Astrocyte of the spinal cord (primary cell): ENCODE data around the gene BCAM.
"Not testable (repeated sequence)": the region's sequence is repeated elsewhere in the genome, so short reads cannot be mapped to it uniquely, and the experiment has no call there.

Source experiments
- DNase-seq: peaks from one replicate; pipeline ENCODE4 v3.0.0; 2011; ENCODE audit warnings: low read depth, low spot score
- H3K4me3 ChIP-seq: 2 replicates; pipeline ENCODE4 v1.5.1; 2011; ENCODE audit warnings: low read depth, mild to moderate bottlenecking, low read length, moderate library complexity
- in situ Hi-C: cut with HindIII; loops from 2 replicates; pipeline ENCODE4 v1.10.0; 2017; ENCODE audit warnings: low sequenced_read_pairs
- TF ChIP-seq, protein P1 (sequence below): IDR thresholded peaks from 2 replicates; pipeline ENCODE4 v1.5.1; 2012; ENCODE audit warnings: low read depth, mild to moderate bottlenecking, low read length, inconsistent platforms

Gene BCAM

DNA sequence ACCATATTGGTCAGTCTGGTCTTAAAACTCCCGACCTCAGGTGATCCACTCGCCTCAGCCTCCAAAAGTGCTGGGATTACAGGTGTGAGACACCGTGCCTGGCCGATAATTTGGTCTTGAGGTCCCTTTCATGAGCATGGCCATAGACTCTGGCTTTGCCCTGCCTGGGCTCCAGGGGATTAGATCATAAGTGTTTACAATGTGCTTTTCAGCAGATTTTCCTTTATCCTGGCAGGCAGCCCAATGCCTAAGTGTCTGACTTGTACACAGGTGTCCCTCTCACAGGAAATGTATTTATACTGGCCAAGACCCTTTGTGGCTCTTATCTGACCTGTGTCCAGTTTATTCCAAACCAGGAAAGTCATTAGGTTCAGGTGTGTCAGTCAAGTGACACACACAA lies 15.9 kb downstream of the BCAM start:
- DNase-seq, result no peak
- in situ Hi-C loops, result no loop called here
- TF ChIP-seq, protein P1, sequence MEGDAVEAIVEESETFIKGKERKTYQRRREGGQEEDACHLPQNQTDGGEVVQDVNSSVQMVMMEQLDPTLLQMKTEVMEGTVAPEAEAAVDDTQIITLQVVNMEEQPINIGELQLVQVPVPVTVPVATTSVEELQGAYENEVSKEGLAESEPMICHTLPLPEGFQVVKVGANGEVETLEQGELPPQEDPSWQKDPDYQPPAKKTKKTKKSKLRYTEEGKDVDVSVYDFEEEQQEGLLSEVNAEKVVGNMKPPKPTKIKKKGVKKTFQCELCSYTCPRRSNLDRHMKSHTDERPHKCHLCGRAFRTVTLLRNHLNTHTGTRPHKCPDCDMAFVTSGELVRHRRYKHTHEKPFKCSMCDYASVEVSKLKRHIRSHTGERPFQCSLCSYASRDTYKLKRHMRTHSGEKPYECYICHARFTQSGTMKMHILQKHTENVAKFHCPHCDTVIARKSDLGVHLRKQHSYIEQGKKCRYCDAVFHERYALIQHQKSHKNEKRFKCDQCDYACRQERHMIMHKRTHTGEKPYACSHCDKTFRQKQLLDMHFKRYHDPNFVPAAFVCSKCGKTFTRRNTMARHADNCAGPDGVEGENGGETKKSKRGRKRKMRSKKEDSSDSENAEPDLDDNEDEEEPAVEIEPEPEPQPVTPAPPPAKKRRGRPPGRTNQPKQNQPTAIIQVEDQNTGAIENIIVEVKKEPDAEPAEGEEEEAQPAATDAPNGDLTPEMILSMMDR, result no peak
- H3K4me3 ChIP-seq, result no peak overlapping the region

DNA sequence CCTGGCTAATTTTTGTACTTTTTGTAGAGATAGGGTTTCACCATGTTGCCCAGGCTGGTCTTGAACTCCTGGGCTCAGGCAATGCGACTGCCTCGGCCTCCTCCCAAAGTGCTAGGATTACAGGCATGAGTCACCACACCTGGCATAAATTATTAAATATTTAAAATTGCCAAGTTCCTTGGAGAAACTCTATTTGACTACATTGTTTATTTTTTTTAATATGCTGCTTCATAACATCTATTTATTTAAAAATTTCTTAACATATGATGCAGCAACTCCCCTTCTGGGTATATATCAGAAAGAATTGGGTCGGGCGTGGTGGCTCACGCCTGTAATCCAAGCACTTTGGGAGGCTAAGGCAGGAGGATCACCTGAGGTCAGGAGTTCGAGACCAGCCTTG lies 24.0 kb downstream of the BCAM start:
- in situ Hi-C loops, H3K4me3 ChIP-seq, DNase-seq: not testable (repeated sequence)

DNA sequence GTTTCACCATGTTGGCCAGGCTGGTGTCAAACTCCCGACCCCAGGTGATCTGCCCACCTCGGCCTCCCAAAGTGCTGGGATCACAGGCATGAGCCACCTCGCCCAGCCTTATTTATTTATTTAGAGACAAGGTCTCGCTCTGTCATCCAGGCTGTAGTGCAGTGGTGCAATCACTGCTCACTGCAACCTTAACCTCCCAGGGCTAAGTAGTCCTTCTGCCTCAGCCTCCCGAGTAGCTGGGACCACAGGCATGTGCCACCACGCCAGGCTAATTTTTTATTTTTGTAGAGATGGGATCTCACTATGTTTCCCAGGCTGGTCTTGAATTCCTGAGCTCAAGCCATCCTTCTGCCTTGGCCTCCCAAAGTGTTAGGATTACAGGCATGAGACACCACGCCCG lies 25.5 kb downstream of the BCAM start:
- DNase-seq, H3K4me3 ChIP-seq, in situ Hi-C loops: not testable (repeated sequence)

DNA sequence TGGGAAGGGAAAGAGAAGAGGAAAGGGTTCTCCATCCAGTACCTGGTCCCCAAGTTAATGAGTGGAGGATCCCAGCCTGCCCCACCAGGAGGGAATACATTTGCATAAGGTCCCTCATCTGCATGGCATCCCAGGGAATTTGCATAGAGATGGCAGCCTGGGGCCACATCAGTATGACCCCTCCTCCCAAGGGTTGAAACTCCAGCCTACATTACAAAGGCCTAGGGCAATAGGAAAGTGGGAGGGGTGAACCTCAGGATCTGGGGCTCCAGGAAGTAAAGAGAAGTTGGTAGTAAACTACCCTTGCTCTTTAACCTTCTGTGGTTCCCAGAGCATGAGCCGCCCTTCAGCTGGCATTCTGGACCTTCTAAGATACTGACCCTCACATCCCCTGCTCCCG lies 30.4 kb downstream of the BCAM start:
- no peak overlapping the region for H3K4me3 ChIP-seq
- DNase-seq, result no peak
- TF ChIP-seq, protein P1, result no peak
- in situ Hi-C loops, result no loop called here

DNA sequence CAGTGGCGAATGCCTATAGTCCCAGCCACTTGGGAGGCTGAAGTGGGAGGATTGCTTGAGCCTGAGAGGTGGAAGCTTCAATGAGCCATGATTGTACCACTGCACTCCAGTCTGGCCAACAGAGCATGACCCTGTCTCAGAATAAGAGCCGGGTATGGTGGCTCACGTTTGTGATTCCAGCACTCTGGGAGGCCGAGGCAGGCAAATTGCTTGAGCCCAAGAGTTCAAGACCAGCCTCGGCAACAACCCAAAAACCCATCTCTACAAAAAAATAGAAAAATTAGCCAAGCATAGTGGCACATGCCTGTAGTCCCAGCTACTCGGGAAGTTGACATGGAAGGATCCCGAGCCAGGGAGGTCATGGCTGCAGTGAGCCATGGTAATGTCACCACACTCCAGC lies 31.9 kb downstream of the BCAM start:
- no peak overlapping the region for H3K4me3 ChIP-seq
- TF ChIP-seq, protein P1, result no peak
- in situ Hi-C loops, result no loop called here
- no peak for DNase-seq

DNA sequence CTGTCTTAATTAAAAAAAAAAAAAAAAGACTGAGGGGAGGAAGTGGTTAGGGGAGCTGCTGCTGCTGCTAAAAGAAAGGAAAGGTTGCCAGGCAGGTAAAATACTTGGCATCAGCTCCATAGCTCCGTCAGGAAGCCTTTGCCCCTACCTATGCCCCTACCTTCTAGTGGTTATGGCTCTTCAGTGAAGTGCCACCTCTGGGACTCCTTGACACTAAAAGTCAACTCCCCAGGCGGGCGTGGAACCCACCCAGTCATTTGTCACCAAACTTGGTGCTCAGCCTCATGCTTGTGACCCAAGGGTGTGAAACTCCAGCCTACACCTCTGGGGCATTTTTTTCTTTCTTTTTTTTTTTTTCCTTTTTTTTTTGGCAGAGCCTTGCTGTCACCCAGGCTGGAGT lies 32.3 kb downstream of the BCAM start:
- TF ChIP-seq, protein P1, result no peak
- no peak for DNase-seq
- in situ Hi-C loops, result no loop called here
- no peak overlapping the region for H3K4me3 ChIP-seq

DNA sequence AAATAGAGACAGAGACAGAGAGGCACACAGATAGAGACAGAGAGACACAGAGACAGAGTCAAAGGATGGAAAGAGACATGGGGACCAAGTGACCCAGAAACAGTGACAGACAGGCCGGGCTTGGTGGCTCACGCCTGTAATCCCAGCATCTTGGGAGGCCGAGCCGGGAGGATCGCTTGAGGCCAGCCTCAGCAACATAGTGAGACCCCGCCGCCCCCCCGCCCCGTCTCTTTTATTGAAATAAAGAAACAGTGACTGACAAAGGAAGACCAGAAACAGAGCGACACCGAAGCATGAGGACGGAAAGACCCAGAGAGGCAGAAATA lies 36.3 kb downstream of the BCAM start:
- TF ChIP-seq, protein P1, result no peak
- H3K4me3 ChIP-seq, result peak overlapping the region; percentile 54
- in situ Hi-C loops, result no loop called here
- DNase-seq, result no peak
